SH-SY5Y (cell line): ENCODE results near the gene BET1.

ENCODE experiments used
- GATA2 ChIP-seq: IDR thresholded peaks from 2 replicates; pipeline ENCODE4 v1.6.1; 2011; ENCODE audit warnings: mild to moderate bottlenecking, low read depth, low read length
- GATA3 ChIP-seq: IDR thresholded peaks from 2 replicates; pipeline ENCODE4 v1.6.1; 2011; ENCODE audit warnings: low read depth, mild to moderate bottlenecking, low read length, moderate library complexity

- TF ChIP-seq GATA2 (no peak), GATA3 (no peak)
Measured at GRCh38 chr7:93957767-93958166, 46.4 kb downstream of the BET1 start.
